GM12878 (cell line): Measurements from ENCODE around the gene ADAMTS17. TPM values are rescaled to one million over a fixed set of nuclear protein-coding genes. Genes with fewer than 3 reads are reported as not detected.

Source experiments
- ATAC-seq: fragments of 200-7000 bp; cut with Tn5 transposase; 3 replicates; pipeline ENCODE4 v1.9.1; 2020; ENCODE audit warnings: mild to moderate bottlenecking, moderate library complexity
- BruUV-seq: library from RNA; stranded (reverse); fragments of 400-500 nt; replicated peaks from 2 replicates; lab custom pipeline; 2021; lab: Mats Ljungman, UMichigan
- CTCF ChIA-PET: fragments of 300-600 bp; sonication (Branson Sonifier 250); formaldehyde crosslinking; extraction: SDS; loops from one replicate; lab custom pipeline; 2021; ENCODE audit warnings: inconsistent platforms; lab: Yijun Ruan, JAX
- POLR2A ChIA-PET: fragments of 350-600 bp; formaldehyde crosslinking; extraction: SDS; loops from one replicate; lab custom pipeline; 2021; ENCODE audit warnings: inconsistent platforms; lab: Charles Lee
- RAD21 ChIA-PET: fragments of 300-600 bp; sonication (Branson Sonifier 250); formaldehyde crosslinking; loops from one replicate; lab custom pipeline; 2023; ENCODE audit warnings: antibody characterized with exemption; ENCODE audit not compliant: unreplicated experiment; lab: Charles Lee
- SMC1A ChIA-PET: fragments of 300-600 bp; sonication (Branson Sonifier 250); formaldehyde crosslinking; loops from one replicate; lab custom pipeline; 2023; ENCODE audit not compliant: unreplicated experiment, uncharacterized antibody; lab: Charles Lee
- DNase-seq: peaks from one replicate; pipeline ENCODE4 v3.0.0-alpha.2; 2011; ENCODE audit warnings: low read depth, low spot score
- FAIRE-seq: peaks from 3 replicates; lab custom pipeline; 2011; peaks lifted over from hg19 to GRCh38; lab: Jason Lieb, UNC
- H2AFZ ChIP-seq: 2 replicates; pipeline ENCODE4 v1.6.0; 2011; ENCODE audit warnings: low read depth, low read length, control low read depth; ENCODE audit not compliant: control insufficient read depth
- H3K27ac ChIP-seq: 2 replicates; pipeline ENCODE4 v1.5.1; 2011; ENCODE audit warnings: control low read depth; ENCODE audit not compliant: control insufficient read depth, insufficient read depth
- H3K27me3 ChIP-seq, 2 experiments: replicated peaks in 1 of 2; 2 replicates each; pipeline versions ENCODE4 v1.6.0 to v1.6.1; 2011; ENCODE audit warnings: low read length in 1 of 2; ENCODE audit not compliant: control insufficient read depth in 2 of 2, insufficient read depth in 2 of 2
- H3K36me3 ChIP-seq, 2 experiments: 2 replicates each; pipeline ENCODE4 v1.5.1; 2011; ENCODE audit warnings: low read length in 1 of 2; ENCODE audit not compliant: control insufficient read depth in 2 of 2, insufficient read depth in 2 of 2
- H3K4me1 ChIP-seq: 2 replicates; pipeline ENCODE4 v1.6.1; 2011; ENCODE audit warnings: mild to moderate bottlenecking, low read length, moderate library complexity, mixed read lengths; ENCODE audit not compliant: control insufficient read depth, insufficient read depth
- H3K4me2 ChIP-seq: 2 replicates; pipeline ENCODE4 v1.6.0; 2011; ENCODE audit warnings: control low read depth; ENCODE audit not compliant: control insufficient read depth, insufficient read depth
- H3K4me3 ChIP-seq: fragments of 200-600 bp; sonication (generic); 2 replicates; pipeline ENCODE4 v1.5.1; 2016
- H3K79me2 ChIP-seq: 2 replicates; pipeline ENCODE4 v1.6.0; 2011; ENCODE audit warnings: low read length; ENCODE audit not compliant: control insufficient read depth, insufficient read depth
- H3K9ac ChIP-seq: 2 replicates; pipeline ENCODE4 v1.8.0; 2011; ENCODE audit warnings: low read length, control low read depth, mixed read lengths; ENCODE audit not compliant: control insufficient read depth, insufficient read depth
- H3K9me3 ChIP-seq: replicated peaks from 3 replicates; pipeline ENCODE4 v1.5.1; 2011; ENCODE audit warnings: mild to moderate bottlenecking, low read length; ENCODE audit not compliant: control insufficient read depth, insufficient read depth
- H4K20me1 ChIP-seq: 2 replicates; pipeline ENCODE4 v1.6.0; 2011; ENCODE audit not compliant: control insufficient read depth, insufficient read depth
- BCL11A ChIP-seq: IDR thresholded peaks from 2 replicates; pipeline ENCODE4 v1.6.1; 2011; ENCODE audit warnings: low read depth, low read length
- CEBPZ ChIP-seq: fragments of 150-350 bp; IDR thresholded peaks from 2 replicates; pipeline ENCODE4 v1.6.1; 2016; ENCODE audit warnings: low read depth, low read length
- E4F1 ChIP-seq: fragments of 450-650 bp; IDR thresholded peaks from 2 replicates; pipeline ENCODE4 v1.6.1; 2018; ENCODE audit warnings: borderline replicate concordance, mild to moderate bottlenecking; ENCODE audit not compliant: partially characterized antibody
- EP300 ChIP-seq, 2 experiments: fragments of 150-350 bp in 1 of 2; IDR thresholded peaks; 2 replicates each; pipeline ENCODE4 v1.6.1; 2011 to 2012; ENCODE audit warnings: low read depth in 2 of 2, low read length in 2 of 2, borderline replicate concordance in 1 of 2, improper control_type of control experiment in 1 of 2, inconsistent platforms in 1 of 2; ENCODE audit not compliant: control insufficient read depth in 1 of 2
- FOXM1 ChIP-seq: IDR thresholded peaks from 2 replicates; pipeline ENCODE4 v1.6.1; 2012; ENCODE audit warnings: low read depth, mild to moderate bottlenecking, inconsistent platforms, low read length, moderate library complexity
- HDGF ChIP-seq: fragments of 450-650 bp; IDR thresholded peaks from 2 replicates; pipeline ENCODE4 v1.6.1; 2016; ENCODE audit warnings: antibody characterized with exemption
- MEF2A ChIP-seq: IDR thresholded peaks from 2 replicates; pipeline ENCODE4 v1.6.1; 2011; ENCODE audit warnings: low read depth, mild to moderate bottlenecking, low read length, moderate library complexity; ENCODE audit not compliant: insufficient read depth
- POLR2A ChIP-seq: IDR thresholded peaks from 2 replicates; pipeline ENCODE4 v1.6.1; 2011; ENCODE audit warnings: low read depth, mild to moderate bottlenecking, low read length
- RAD51 ChIP-seq: fragments of 450-650 bp; IDR thresholded peaks from 2 replicates; pipeline ENCODE4 v1.6.1; 2016; ENCODE audit warnings: moderate library complexity, mild to moderate bottlenecking, inconsistent platforms
- SREBF1 ChIP-seq: IDR thresholded peaks from 2 replicates; pipeline ENCODE4 v1.6.1; 2012; ENCODE audit warnings: mild to moderate bottlenecking, low read length
- TARDBP ChIP-seq: IDR thresholded peaks from 2 replicates; pipeline ENCODE4 v1.6.1; 2016; ENCODE audit warnings: borderline replicate concordance
- USF1 ChIP-seq: IDR thresholded peaks from 2 replicates; pipeline ENCODE4 v1.6.1; 2011; ENCODE audit warnings: borderline replicate concordance, low read depth, mild to moderate bottlenecking, moderate library complexity, mixed read lengths, low read length; ENCODE audit not compliant: insufficient read depth; ENCODE audit errors: extremely low read length
- WGBS: methylation state at CpG from one replicate; pipeline ENCODE4 v1.1.6; 2016; ENCODE audit warnings: low lambda C conversion rate; ENCODE audit not compliant: insufficient replicate concordance, insufficient coverage; ENCODE audit errors: missing lambda C conversion rate; 5-methylcytosine and 5-hydroxymethylcytosine counted together
- in situ Hi-C: fragments of 300-500 bp; cut with MboI; formaldehyde crosslinking; loops from 9 replicates; pipeline ENCODE4 v1.14.3; 2018; ENCODE audit warnings: mixed read lengths
- intact Hi-C: fragments of 100-400 bp; cut with micrococcal nuclease; formaldehyde crosslinking; loops from one replicate; pipeline ENCODE4 v1.14.2; 2022; ENCODE audit not compliant: unreplicated experiment
- polyA plus RNA-seq, 11 experiments: library from polyadenylated mRNA; depleted of rRNA in 4 of 11; unstranded in 6 of 11; stranded (reverse) in 5 of 11; fragments of >200 nt; fragmentation: Nextera tagmentation in 4 of 11; fragmentation: Illumina TruSeq in 1 of 11; extraction: Ambion mirVana in 4 of 11; extraction: Trizol in 1 of 11; gene quantifications; 1 replicate in 1 of 11; 2 replicates in 10 of 11; pipeline versions ENCODE4 v1.2.1 to v1.2.3, GENCODE V29; 2011 to 2016; ENCODE audit warnings: inconsistent platforms in 2 of 11, missing spikeins in 2 of 11, low read depth in 1 of 11
- total RNA-seq, 4 experiments: library from RNA; depleted of rRNA in 3 of 4; stranded (reverse); fragments of >200 nt in 3 of 4; fragmentation: Illumina TruSeq in 1 of 4; extraction: Trizol in 1 of 4; gene quantifications; 2 replicates each; pipeline versions ENCODE4 v1.2.1 to v1.2.3, GENCODE V29; 2013 to 2021

Gene ADAMTS17
- total and polyA plus RNA-seq, 10 of the 15 experiments (the other 5 are each of a cell fraction or from before 2014, with no cell fraction given): 0.04 to 0.50 (median 0.10) TPM; not detected in 4

- SMC1A ChIA-PET: no interaction called here
- Histone ChIP-seq H3K4me2 (no peak overlapping the region), H4K20me1 (0 out of 2 replicates have a peak, but pooled peaks cover 2% of the 10 kb centered on the region), H3K4me1 (no peaks in the 10 kb centered on the region), H3K9me3 (no peaks in the 10 kb centered on the region; the same call in 2 of the 3 replicates), H3K4me3 (no peak overlapping the region), H3K36me3 (no peaks in the 10 kb centered on the region), H2AFZ (no peak overlapping the region), H3K9ac (no peak overlapping the region), H3K27ac (no peak overlapping the region), H3K79me2 (no peaks in the 10 kb centered on the region), H3K27me3 (no peaks in the 10 kb centered on the region)
- TF ChIP-seq HDGF (no peak), EP300 (IDR thresholded peaks at IDR 0.05; ENCODE audit: borderline replicate concordance in 1 of 2, control insufficient read depth in 1 of 2, low read depth in 2 of 2, low read length in 2 of 2) (no peak), FOXM1 (no peak), MEF2A (no peak), BCL11A (no peak), RAD51 (no peak), E4F1 (no peak), POLR2A (no peak), USF1 (no peak), SREBF1 (no peak), CEBPZ (no peak), TARDBP (no peak)
- DNase-seq: no peak
- ATAC-seq: no peak
- FAIRE-seq: no peak
- POLR2A ChIA-PET: no interaction called here
- intact Hi-C loops (no loop called here), in situ Hi-C loops (loop anchor here (5.0 kb wide), 1 partner anchor 214 kb away; no protein-coding TSS in a partner anchor)
- RAD21 ChIA-PET: interaction anchor here (1.6 kb wide), 1 partner anchor 35 kb away, joined by 4 read pairs; no protein-coding TSS in a partner anchor
- BruUV-seq: no TSS peak
- 76% methylated on average over 8 of the region's 8 CpGs for WGBS
- CTCF ChIA-PET: interaction anchor here (0.6 kb wide), 1 partner anchor 1982 kb away, joined by 3 read pairs; no protein-coding TSS in a partner anchor
These were observed 6.8 kb upstream of the ADAMTS17 start for GRCh38 chr15:100348578-100348977.
